Neutrophil (primary cell): ENCODE data around the gene ANOS1.

Experiments used
- H3K27ac ChIP-seq: fragments of 200-600 bp; sonication (generic); 2 replicates; pipeline ENCODE4 v1.5.1; 2016; ENCODE audit warnings: mild to moderate bottlenecking, moderate library complexity
- H3K27me3 ChIP-seq: fragments of 200-600 bp; sonication (generic); 2 replicates; pipeline ENCODE4 v1.6.0; 2016; ENCODE audit warnings: mild to moderate bottlenecking
- H3K36me3 ChIP-seq: fragments of 200-600 bp; sonication (generic); 2 replicates; pipeline ENCODE4 v1.5.1; 2017
- H3K4me1 ChIP-seq, 2 experiments: fragments of 200-600 bp in 1 of 2; sonication (generic) in 1 of 2; 1 replicate in 1 of 2; 2 replicates in 1 of 2; pipeline versions ENCODE4 v1.5.1 to v1.6.1; 2013 to 2016; ENCODE audit warnings: low read depth in 1 of 2, low read length in 1 of 2, mild to moderate bottlenecking in 1 of 2, moderate library complexity in 1 of 2; ENCODE audit not compliant: control insufficient read depth in 1 of 2, insufficient read depth in 1 of 2
- H3K4me3 ChIP-seq, 2 experiments: fragments of 200-600 bp in 1 of 2; sonication (generic) in 1 of 2; 1 replicate in 1 of 2; 2 replicates in 1 of 2; pipeline ENCODE4 v1.5.1; 2013 to 2016; ENCODE audit warnings: low read depth in 1 of 2, low read length in 1 of 2, mild to moderate bottlenecking in 1 of 2, moderate library complexity in 1 of 2
- H3K9me3 ChIP-seq: fragments of 200-600 bp; sonication (generic); 2 replicates; pipeline ENCODE4 v1.5.1; 2016
- CTCF ChIP-seq: fragments of 200-600 bp; sonication (generic); IDR thresholded peaks from 2 replicates; pipeline ENCODE4 v1.5.1; 2016; ENCODE audit warnings: antibody characterized with exemption

Gene ANOS1

DNA sequence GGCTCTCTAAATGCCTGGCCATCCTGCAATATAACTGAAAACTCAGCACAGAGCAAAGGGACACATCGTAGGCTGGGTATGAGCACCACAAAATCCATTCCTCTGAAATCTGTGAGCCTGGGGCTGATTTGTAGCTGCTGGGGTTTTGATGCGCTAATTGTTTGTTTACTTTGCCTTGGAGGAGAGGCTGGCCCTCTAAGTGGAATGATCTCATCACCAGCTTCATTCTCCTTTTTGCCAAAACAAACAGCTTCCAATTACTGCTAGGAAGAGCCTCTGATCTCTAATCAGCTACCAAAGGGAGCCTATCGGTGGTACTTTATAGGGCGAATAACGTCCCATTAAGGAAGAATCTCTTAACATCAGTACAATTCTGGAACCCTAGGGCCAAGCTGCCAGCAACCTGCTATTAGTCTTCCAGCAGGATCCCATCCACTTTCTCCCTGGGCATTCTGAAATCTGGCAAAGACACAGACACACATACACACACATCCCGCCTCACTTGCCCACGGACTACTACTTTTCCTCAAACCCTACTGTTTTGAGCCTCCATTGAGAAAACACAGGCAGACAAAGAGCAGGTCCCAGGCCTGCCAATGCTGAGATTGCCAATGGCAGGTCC is 5.8 kb downstream of the ANOS1 start:
- Histone ChIP-seq H3K9me3 (no peaks in the 10 kb centered on the region), H3K4me1 (peaks cover 10 to 20% of the 10 kb centered on the region in 2 experiments), H3K36me3 (no peaks in the 10 kb centered on the region), H3K4me3 (no peak overlapping the region), H3K27ac (no peak overlapping the region), H3K27me3 (peaks cover 44% of the 10 kb centered on the region)
- TF ChIP-seq CTCF: no peak

DNA sequence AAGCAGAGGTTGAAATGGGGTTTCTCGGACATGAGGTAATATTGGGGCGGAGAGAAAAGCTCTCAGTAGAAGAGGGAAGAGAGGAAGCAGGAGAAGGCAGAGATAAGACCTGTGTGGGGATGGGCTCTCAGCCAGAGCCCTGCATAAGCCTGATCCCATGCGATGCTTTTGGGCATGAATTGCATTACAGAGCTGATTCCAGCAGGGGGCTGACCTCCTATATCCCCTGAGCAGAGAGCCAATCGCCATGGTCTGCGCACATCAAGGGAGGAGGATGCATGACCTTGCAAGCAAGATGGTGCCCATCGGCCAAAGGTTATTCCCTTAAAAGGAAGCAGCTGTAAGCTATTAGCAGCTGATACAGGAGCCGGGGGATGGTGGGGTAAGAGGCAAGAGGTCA is 7.6 kb downstream of the ANOS1 start:
- H3K27ac ChIP-seq: no peak overlapping the region
- no peaks in the 10 kb centered on the region for H3K36me3 ChIP-seq
- TF ChIP-seq CTCF: no peak

DNA sequence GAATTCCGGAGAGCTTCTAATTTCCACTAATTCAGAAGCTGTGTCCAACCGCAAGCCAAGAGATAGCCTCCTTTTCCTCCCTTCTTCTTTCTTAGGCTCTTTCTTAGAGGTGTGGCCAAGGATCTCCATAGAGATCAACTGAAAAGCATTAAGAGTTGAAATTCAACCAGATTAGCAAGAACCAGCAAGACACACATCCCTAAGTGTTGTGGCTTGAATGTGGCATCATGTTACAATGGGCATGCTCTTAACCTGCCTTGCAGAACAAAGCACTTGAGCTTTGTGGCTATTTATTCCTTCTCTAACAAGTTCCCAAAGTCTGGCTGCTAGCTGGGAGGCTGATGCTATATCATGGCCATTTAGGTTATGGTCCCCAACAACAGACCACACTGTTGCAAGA is 10.4 kb downstream of the ANOS1 start:
- no peak for TF ChIP-seq CTCF
- peaks cover 18% of the 10 kb centered on the region for H3K27me3 ChIP-seq
- H3K27ac ChIP-seq: no peak overlapping the region
- H3K9me3 ChIP-seq: no peaks in the 10 kb centered on the region
- H3K4me3 ChIP-seq: no peak overlapping the region
- H3K36me3 ChIP-seq: no peaks in the 10 kb centered on the region
- H3K4me1 ChIP-seq: no peaks in the 10 kb centered on the region

More for the DNA sequence above, 7.6 kb downstream of the ANOS1 start:
- Histone ChIP-seq H3K4me3 (no peak overlapping the region), H3K27me3 (peaks cover 29% of the 10 kb centered on the region), H3K9me3 (no peaks in the 10 kb centered on the region), H3K4me1 (peaks cover 10% of the 10 kb centered on the region in 2 experiments)

- Histone ChIP-seq H3K9me3 (no peaks in the 10 kb centered on the region), H3K4me1 (no peaks in the 10 kb centered on the region), H3K4me3 (no peak overlapping the region), H3K27ac (no peak overlapping the region), H3K36me3 (no peaks in the 10 kb centered on the region), H3K27me3 (peaks cover 18% of the 10 kb centered on the region)
- no peak for TF ChIP-seq CTCF
These were observed 11.8 kb downstream of the ANOS1 start for GRCh38 chrX:8720136-8720535.

GRCh38 chrX:8717354-8717753 is 14.6 kb downstream of the ANOS1 start:
- no peak overlapping the region for H3K4me3 ChIP-seq
- no peak for TF ChIP-seq CTCF
- no peaks in the 10 kb centered on the region for H3K9me3 ChIP-seq
- no peak overlapping the region for H3K27ac ChIP-seq
- no peaks in the 10 kb centered on the region for H3K36me3 ChIP-seq
- no peaks in the 10 kb centered on the region for H3K4me1 ChIP-seq
- H3K27me3 ChIP-seq: no peaks in the 10 kb centered on the region
